Right lobe of liver (tissue), 6 donors: Measurements from ENCODE around the gene CMTM7. TPM values are rescaled to one million over a fixed set of nuclear protein-coding genes. Genes with fewer than 3 reads are reported as not detected.
"Not testable (repeated sequence)": the region's sequence is repeated elsewhere in the genome, so short reads cannot be mapped to it uniquely, and the experiment has no call there.

Experiments used
- ATAC-seq, 4 donors: fragments of 200-7000 bp; cut with Tn5 transposase; one replicate each; pipeline ENCODE4 v1.9.1; 2020; ENCODE audit warnings: mild to moderate bottlenecking in 4 of 4, moderate library complexity in 4 of 4
- DNase-seq, 3 donors: peaks; one replicate each; pipeline ENCODE4 v3.0.0-alpha.2; 2020
- H3K27ac ChIP-seq, 3 donors: fragments of 200-600 bp; one replicate each; pipeline ENCODE4 v1.8.0; 2022
- H3K27me3 ChIP-seq, 2 donors: fragments of 200-600 bp; one replicate each; pipeline ENCODE4 v1.8.0; 2022
- H3K36me3 ChIP-seq, 4 donors: fragments of 200-600 bp; sonication (generic) in 1 of 4; one replicate each; pipeline versions ENCODE4 v1.5.1 to v1.8.0; 2017 to 2022; ENCODE audit warnings: control low read depth in 1 of 4
- H3K4me1 ChIP-seq, 4 donors: fragments of 200-600 bp; sonication (generic) in 1 of 4; one replicate each; pipeline versions ENCODE4 v1.5.1 to v1.8.0; 2017 to 2022; ENCODE audit warnings: control low read depth in 1 of 4
- H3K4me3 ChIP-seq, 3 donors: fragments of 200-600 bp; one replicate each; pipeline ENCODE4 v1.8.0; 2022
- H3K9me3 ChIP-seq, 4 donors: fragments of 200-600 bp; sonication (generic) in 1 of 4; one replicate each; pipeline versions ENCODE4 v1.5.1 to v1.8.0; 2017 to 2022; ENCODE audit warnings: control low read depth in 1 of 4
- CTCF ChIP-seq, 4 donors: fragments of 200-600 bp in 3 of 4; fragments of 450-650 bp in 1 of 4; IDR thresholded peaks; one replicate each; pipeline versions ENCODE4 v1.5.1 to v1.8.0; 2016 to 2022; ENCODE audit warnings: antibody characterized with exemption in 4 of 4, mild to moderate bottlenecking in 2 of 4
- POLR2A ChIP-seq: fragments of 450-650 bp; IDR thresholded peaks from one replicate; pipeline ENCODE4 v1.6.1; 2017; ENCODE audit warnings: antibody characterized with exemption, mild to moderate bottlenecking
- WGBS: methylation state at CpG from one replicate; pipeline ENCODE4 v1.1.6; 2018; ENCODE audit warnings: low coverage, low lambda C conversion rate; ENCODE audit not compliant: insufficient coverage; ENCODE audit errors: missing lambda C conversion rate; 5-methylcytosine and 5-hydroxymethylcytosine counted together
- intact Hi-C, 2 donors: fragments of 100-400 bp; cut with DNase I; formaldehyde crosslinking; loops; one replicate each; pipeline versions ENCODE4 v1.11.2 to v1.14.1; 2022
- total RNA-seq, 6 experiments: library from RNA; depleted of rRNA in 2 of 6; stranded (reverse); fragments of >200 nt in 2 of 6; fragmentation: NEBNext Ultra II Directional in 3 of 6; extraction: Animal tissue kit (Norgen Biotek cat#: 25700) in 3 of 6; gene quantifications; one replicate each; pipeline versions ENCODE4 v1.1.0 to v1.2.4, GENCODE V29; 2016 to 2023
- donor health status: DM: no; HTN: yes; CAD: no.
- donor health status: DM: no; HTN: no; CAD: no.
- donor health status: DM: no; HTN: no; CAD: no.
- donor health status: DM: no; HTN: yes; CAD: no.
- donor health status: DM: no; HTN: yes; CAD: no.

The CMTM7 gene
- total RNA-seq, 6 experiments from 2014 or later, result 2.7 to 9.8 (median 5.0) TPM

- peak; percentile 79 to 94 (median 85) for ATAC-seq
- Histone ChIP-seq H3K4me3 (peak overlapping the region in 1 of 3 donors; percentile 32), H3K9me3 (no peaks in the 10 kb centered on the region), H3K27me3 (no peaks in the 10 kb centered on the region), H3K27ac (no peak overlapping the region), H3K4me1 (peaks cover 0 to 21% (median 9%) of the 10 kb centered on the region in 4 donors), H3K36me3 (no peaks in the 10 kb centered on the region)
- TF ChIP-seq POLR2A, result no peak
- TF ChIP-seq CTCF (IDR thresholded peaks at IDR 0.05), result peak; percentile 93 to 99 (median 98)
- intact Hi-C loops, result no loop called here
- 29% methylated on average over 21 of the region's 41 CpGs for WGBS
- DNase-seq, result peak; percentile 70 to 78 (median 72)
Observed at GRCh38 chr3:32467333-32468070, 75.8 kb downstream of the CMTM7 start.

- ATAC-seq, result peak in 2 of 4 donors; percentile 6 to 17
- no peak overlapping the region for H3K27ac ChIP-seq
- H3K4me3 ChIP-seq, result no peak overlapping the region
- TF ChIP-seq POLR2A (no peak), CTCF (IDR thresholded peaks at IDR 0.05) (no peak)
- intact Hi-C loops, result no loop called here
- no peaks in the 10 kb centered on the region for H3K27me3 ChIP-seq
- no peak for DNase-seq
- WGBS, result 92% methylated on average over 6 of the region's 7 CpGs
- no peaks in the 10 kb centered on the region for H3K9me3 ChIP-seq
- H3K4me1 ChIP-seq, result peaks cover 0 to 21% (median 9%) of the 10 kb centered on the region in 4 donors
- H3K36me3 ChIP-seq, result no peaks in the 10 kb centered on the region
Observed at GRCh38 chr3:32469151-32469874, 77.7 kb downstream of the CMTM7 start.

GRCh38 chr3:32470362-32470761, 78.7 kb downstream of the CMTM7 start:
- H3K9me3 ChIP-seq, result no peaks in the 10 kb centered on the region
- TF ChIP-seq POLR2A (no peak), CTCF (IDR thresholded peaks at IDR 0.05) (no peak)
- no peaks in the 10 kb centered on the region for H3K36me3 ChIP-seq
- intact Hi-C loops, result no loop called here
- no peak overlapping the region for H3K27ac ChIP-seq
- WGBS, result 97% methylated on average over 4 of the region's 5 CpGs
- H3K4me1 ChIP-seq, result peaks cover 0 to 21% (median 9%) of the 10 kb centered on the region in 4 donors
- H3K4me3 ChIP-seq, result no peak overlapping the region
- DNase-seq, result no peak
- H3K27me3 ChIP-seq, result no peaks in the 10 kb centered on the region
- no peak for ATAC-seq

GRCh38 chr3:32471246-32471645, 79.6 kb downstream of the CMTM7 start:
- H3K27ac ChIP-seq, result no peak overlapping the region
- WGBS, result 61% methylated on average over 3 of the region's 3 CpGs
- no peaks in the 10 kb centered on the region for H3K27me3 ChIP-seq
- no peaks in the 10 kb centered on the region for H3K9me3 ChIP-seq
- peaks cover 0 to 21% (median 9%) of the 10 kb centered on the region in 4 donors for H3K4me1 ChIP-seq
- no peaks in the 10 kb centered on the region for H3K36me3 ChIP-seq
- DNase-seq, result no peak
- no peak for TF ChIP-seq POLR2A
- no peak for TF ChIP-seq CTCF (IDR thresholded peaks at IDR 0.05)
- no peak overlapping the region for H3K4me3 ChIP-seq
- no peak for ATAC-seq
- intact Hi-C loops, result no loop called here

- DNase-seq, H3K9me3 ChIP-seq, intact Hi-C loops, ATAC-seq, H3K27me3 ChIP-seq, H3K27ac ChIP-seq, H3K36me3 ChIP-seq, H3K4me3 ChIP-seq: not testable (repeated sequence)
- WGBS, result 100% methylated on average over 6 of the region's 12 CpGs
- peaks cover 0 to 21% (median 9%) of the 10 kb centered on the region in 4 donors for H3K4me1 ChIP-seq
Observed at GRCh38 chr3:32472151-32472550, 80.5 kb downstream of the CMTM7 start.
